H9 (cell line): ENCODE results near the gene BICD1. TPM values are rescaled to one million over a fixed set of nuclear protein-coding genes. Genes with fewer than 3 reads are reported as not detected.

Experiments
- DNase-seq: peaks from one replicate; pipeline ENCODE4 v3.0.0-alpha.2; 2017
- H2AFZ ChIP-seq: one replicate; pipeline ENCODE4 v1.6.1; 2013; ENCODE audit warnings: mild to moderate bottlenecking, low read length, control low read depth, moderate library complexity
- H2AK5ac ChIP-seq: 2 replicates; pipeline ENCODE4 v1.6.1; 2013; ENCODE audit warnings: low read length, control low read depth, mixed read lengths; ENCODE audit not compliant: insufficient read length
- H2BK120ac ChIP-seq: one replicate; pipeline ENCODE4 v1.6.1; 2013; ENCODE audit warnings: low read depth, mild to moderate bottlenecking, low read length, control low read depth, inconsistent platforms; ENCODE audit not compliant: poor library complexity, severe bottlenecking
- H2BK12ac ChIP-seq: 2 replicates; pipeline ENCODE4 v1.6.1; 2013; ENCODE audit warnings: low read length, control low read depth, mixed read lengths, low read depth; ENCODE audit not compliant: insufficient read length
- H2BK15ac ChIP-seq: 2 replicates; pipeline ENCODE4 v1.6.1; 2013; ENCODE audit warnings: low read depth, low read length, control low read depth
- H2BK20ac ChIP-seq: one replicate; pipeline ENCODE4 v1.6.1; 2013; ENCODE audit warnings: low read depth, mild to moderate bottlenecking, low read length, control low read depth, inconsistent platforms; ENCODE audit not compliant: poor library complexity, severe bottlenecking
- H2BK5ac ChIP-seq: 2 replicates; pipeline ENCODE4 v1.6.1; 2013; ENCODE audit warnings: low read length, control low read depth, mixed read lengths; ENCODE audit not compliant: insufficient read length
- H3K14ac ChIP-seq: 2 replicates; pipeline ENCODE4 v1.6.1; 2013; ENCODE audit warnings: low read length, control low read depth; ENCODE audit not compliant: insufficient read depth
- H3K18ac ChIP-seq: 2 replicates; pipeline ENCODE4 v1.6.1; 2013; ENCODE audit warnings: low read depth, mild to moderate bottlenecking, mixed read lengths, low read length, control low read depth; ENCODE audit not compliant: insufficient read length
- H3K23ac ChIP-seq: 2 replicates; pipeline ENCODE4 v1.6.1; 2013; ENCODE audit warnings: low read length, control low read depth, mixed read lengths, low read depth; ENCODE audit not compliant: insufficient read length
- H3K23me2 ChIP-seq: 2 replicates; pipeline ENCODE4 v1.6.1; 2013; ENCODE audit warnings: low read depth, mild to moderate bottlenecking, mixed read lengths, low read length, control low read depth; ENCODE audit not compliant: insufficient read length, poor library complexity, severe bottlenecking
- H3K27ac ChIP-seq: 2 replicates; pipeline ENCODE4 v1.5.1; 2013; ENCODE audit warnings: low read length, control low read depth, mixed read lengths, low read depth; ENCODE audit not compliant: insufficient read length
- H3K27me3 ChIP-seq: 2 replicates; pipeline ENCODE4 v1.6.1; 2013; ENCODE audit warnings: low read length, control low read depth, inconsistent platforms; ENCODE audit not compliant: insufficient read depth
- H3K4ac ChIP-seq: 2 replicates; pipeline ENCODE4 v1.6.1; 2013; ENCODE audit warnings: low read depth, mild to moderate bottlenecking, control low read depth, inconsistent platforms, low read length, moderate library complexity
- H3K4me1 ChIP-seq: 2 replicates; pipeline ENCODE4 v1.6.1; 2013; ENCODE audit warnings: low read length, control low read depth, inconsistent platforms; ENCODE audit not compliant: insufficient read depth
- H3K4me2 ChIP-seq: 2 replicates; pipeline ENCODE4 v1.6.1; 2013; ENCODE audit warnings: low read length, control low read depth, mixed read lengths; ENCODE audit not compliant: insufficient read length, insufficient read depth
- H3K56ac ChIP-seq: 2 replicates; pipeline ENCODE4 v1.6.1; 2013; ENCODE audit warnings: low read depth, mild to moderate bottlenecking, mixed read lengths, low read length, control low read depth; ENCODE audit not compliant: insufficient read length
- H3K79me1 ChIP-seq: 2 replicates; pipeline ENCODE4 v1.6.1; 2013; ENCODE audit warnings: low read depth, mild to moderate bottlenecking, moderate library complexity, low read length, control low read depth, inconsistent platforms; ENCODE audit not compliant: insufficient read depth, poor library complexity, severe bottlenecking
- H3K79me2 ChIP-seq: 2 replicates; pipeline ENCODE4 v1.6.1; 2013; ENCODE audit warnings: low read length, control low read depth, inconsistent platforms; ENCODE audit not compliant: insufficient read depth
- H3K9ac ChIP-seq: 2 replicates; pipeline ENCODE4 v1.6.1; 2013; ENCODE audit warnings: low read length, control low read depth, mixed read lengths; ENCODE audit not compliant: insufficient read length; ENCODE audit errors: extremely low read depth
- H3K9me3 ChIP-seq: one replicate; pipeline ENCODE4 v1.6.1; 2013; ENCODE audit warnings: low read depth, low read length, inconsistent platforms; ENCODE audit not compliant: control insufficient read depth
- H3T11ph ChIP-seq: one replicate; pipeline ENCODE4 v1.6.1; 2013; ENCODE audit warnings: mild to moderate bottlenecking, low read length, control low read depth, inconsistent platforms
- H4K20me1 ChIP-seq: one replicate; pipeline ENCODE4 v1.6.1; 2013; ENCODE audit not compliant: control insufficient read depth, insufficient read length, insufficient read depth
- H4K5ac ChIP-seq: 2 replicates; pipeline ENCODE4 v1.6.1; 2013; ENCODE audit warnings: low read depth, mild to moderate bottlenecking, mixed read lengths, low read length, control low read depth; ENCODE audit not compliant: insufficient read length
- H4K8ac ChIP-seq: replicated peaks from 2 replicates; pipeline ENCODE4 v1.6.1; 2013; ENCODE audit warnings: low read length, control low read depth, mixed read lengths, low read depth; ENCODE audit not compliant: insufficient read length
- H4K91ac ChIP-seq: 2 replicates; pipeline ENCODE4 v1.6.1; 2013; ENCODE audit warnings: low read depth, mild to moderate bottlenecking, moderate library complexity, mixed read lengths, low read length, control low read depth; ENCODE audit not compliant: insufficient read length
- H3K27ac Mint-ChIP-seq, 3 experiments: 2 replicates in 2 of 3; 3 replicates in 1 of 3; pipeline ENCODE4 v1.8.0; 2020 to 2021; ENCODE audit warnings: mixed read lengths in 3 of 3, mild to moderate bottlenecking in 1 of 3, moderate library complexity in 1 of 3
- H3K27me3 Mint-ChIP-seq: 2 replicates; pipeline ENCODE4 v1.8.0; 2021; ENCODE audit warnings: low read depth, mild to moderate bottlenecking, moderate library complexity, mixed read lengths
- H3K36me3 Mint-ChIP-seq, 3 experiments: 2 replicates in 2 of 3; 3 replicates in 1 of 3; pipeline ENCODE4 v1.8.0; 2020 to 2021; ENCODE audit warnings: low read depth in 3 of 3, mixed read lengths in 3 of 3; ENCODE audit not compliant: insufficient read depth in 1 of 3
- H3K4me1 Mint-ChIP-seq, 2 experiments: 2 replicates each; pipeline ENCODE4 v1.8.0; 2020; ENCODE audit warnings: mixed read lengths in 2 of 2
- H3K4me3 Mint-ChIP-seq, 2 experiments: 2 replicates in 1 of 2; 3 replicates in 1 of 2; pipeline ENCODE4 v1.8.0; 2020 to 2021; ENCODE audit warnings: mild to moderate bottlenecking in 2 of 2, mixed read lengths in 2 of 2, moderate library complexity in 1 of 2
- H3K9me3 Mint-ChIP-seq, 2 experiments: 2 replicates in 1 of 2; 3 replicates in 1 of 2; pipeline ENCODE4 v1.8.0; 2020; ENCODE audit warnings: mild to moderate bottlenecking in 2 of 2, mixed read lengths in 2 of 2, moderate library complexity in 1 of 2
- CTCF ChIP-seq: fragments of 200-600 bp; sonication (generic); conservative IDR thresholded peaks from 3 replicates; pipeline ENCODE4 v1.8.0; 2021; ENCODE audit warnings: antibody characterized with exemption, mild to moderate bottlenecking
- WGBS: extraction: QIAGEN DNeasy Blood & Tissue Kit; methylation state at CpG from one replicate; pipeline ENCODE4 v1.1.7; 2013; ENCODE audit warnings: missing lambda C conversion rate, low lambda C conversion rate, mixed read lengths; ENCODE audit not compliant: insufficient read length; ENCODE audit errors: extremely low coverage; 5-methylcytosine and 5-hydroxymethylcytosine counted together
- total RNA-seq: library from RNA; stranded (reverse); gene quantifications from 2 replicates; pipeline ENCODE4 v1.2.1, GENCODE V29; 2021

The BICD1 gene
- total RNA-seq, 1 experiment from 2014 or later: 134 TPM

GRCh38 chr12:32362892-32363291 lies 256.2 kb downstream of the BICD1 start:
- Histone ChIP-seq H3K4ac (no peak overlapping the region), H3K9ac (no peak overlapping the region), H4K5ac (no peak overlapping the region), H2BK5ac (no peak overlapping the region), H2BK120ac (no peak overlapping the region), H3K23me2 (no peaks in the 10 kb centered on the region), H4K8ac (no peak overlapping the region), H2BK20ac (no peak overlapping the region), H3K4me2 (peak overlapping the region; percentile 21), H3K9me3 (no peaks in the 10 kb centered on the region), H4K20me1 (no peaks in the 10 kb centered on the region), H3K79me2 (no peaks in the 10 kb centered on the region), H2AK5ac (no peak overlapping the region), H3K27ac (no peak overlapping the region), H4K91ac (no peak overlapping the region), H2AFZ (no peak overlapping the region), H3T11ph (no peak overlapping the region), H3K56ac (no peak overlapping the region), H3K79me1 (no peaks in the 10 kb centered on the region), H2BK15ac (no peak overlapping the region), H2BK12ac (no peak overlapping the region), H3K4me1 (no peaks in the 10 kb centered on the region), H3K18ac (no peak overlapping the region), H3K23ac (no peak overlapping the region), H3K14ac (no peak overlapping the region), H3K27me3 (no peaks in the 10 kb centered on the region)
- no peaks in the 10 kb centered on the region for H3K27me3 Mint-ChIP-seq
- no peaks in the 10 kb centered on the region for H3K9me3 Mint-ChIP-seq
- peaks cover 31 to 33% of the 10 kb centered on the region in 2 experiments for H3K4me1 Mint-ChIP-seq
- H3K36me3 Mint-ChIP-seq: peaks cover 0 to 18% (median 17%) of the 10 kb centered on the region in 3 experiments; a peak in 4 of 7 replicates
- H3K4me3 Mint-ChIP-seq: no peak overlapping the region
- DNase-seq: no peak
- no peak for TF ChIP-seq CTCF
- no CpG with 5 or more reads among the region's 3 CpGs for WGBS
- H3K27ac Mint-ChIP-seq: no peak overlapping the region
